HG03108 (cell line): ENCODE data around the gene STXBP2.
"Not testable (repeated sequence)": the region's sequence is repeated elsewhere in the genome, so short reads cannot be mapped to it uniquely, and the experiment has no call there.

Experiments
- ATAC-seq: cut with Tn5 transposase; IDR thresholded peaks from one replicate; pipeline ENCODE4 v1.9.1; 2021; ENCODE audit warnings: moderate library complexity; ENCODE audit not compliant: unreplicated experiment

The STXBP2 gene

GRCh38 chr19:7631577-7631976, 5.3 kb upstream of the STXBP2 start:
- ATAC-seq: no peak

GRCh38 chr19:7632340-7633203, 4.3 kb upstream of the STXBP2 start:
- no peak for ATAC-seq

- no peak for ATAC-seq
Observed at GRCh38 chr19:7633698-7634097, 3.2 kb upstream of the STXBP2 start, which contains the start of gene PCP2. Gene PCP2 (minus strand): TSS chr19:7633719. CDS start chr19:7633457, 262 bp downstream.

GRCh38 chr19:7635670-7636069, 1.2 kb upstream of the STXBP2 start:
- ATAC-seq: no peak

- no peak for ATAC-seq
Observed at GRCh38 chr19:7636317-7636690, 606 bp upstream of the STXBP2 start.

GRCh38 chr19:7637374-7638256, 705 bp downstream of the STXBP2 start:
- peak; percentile 9 for ATAC-seq

GRCh38 chr19:7638802-7639465, 2.0 kb downstream of the STXBP2 start:
- no peak for ATAC-seq

GRCh38 chr19:7639863-7640348, 3.0 kb downstream of the STXBP2 start:
- no peak for ATAC-seq

- ATAC-seq: no peak
Observed at GRCh38 chr19:7640803-7641202, 3.9 kb downstream of the STXBP2 start.

GRCh38 chr19:7641290-7642276, 4.7 kb downstream of the STXBP2 start:
- no peak for ATAC-seq

- ATAC-seq: no peak
Observed at GRCh38 chr19:7642295-7643030, 5.6 kb downstream of the STXBP2 start.

GRCh38 chr19:7643031-7643415, 6.1 kb downstream of the STXBP2 start:
- ATAC-seq: no peak

GRCh38 chr19:7643629-7644549, 7.0 kb downstream of the STXBP2 start:
- ATAC-seq: not testable (repeated sequence)

GRCh38 chr19:7644550-7644877, 7.6 kb downstream of the STXBP2 start:
- ATAC-seq: no peak

GRCh38 chr19:7645163-7645562, 8.3 kb downstream of the STXBP2 start:
- no peak for ATAC-seq

GRCh38 chr19:7645656-7646425, 8.9 kb downstream of the STXBP2 start:
- no peak for ATAC-seq

GRCh38 chr19:7646426-7646700, 9.5 kb downstream of the STXBP2 start:
- no peak for ATAC-seq

- no peak for ATAC-seq
Observed at GRCh38 chr19:7647156-7647555, 10.2 kb downstream of the STXBP2 start.
